Suprapubic skin (tissue), 4 donors: ENCODE measurements around the gene TEX26. TPM values are rescaled to one million over a fixed set of nuclear protein-coding genes. Genes with fewer than 3 reads are reported as not detected.

Experiments
- DNase-seq, 2 donors: peaks; one replicate each; pipeline ENCODE4 v3.0.0-alpha.2; 2019; ENCODE audit warnings: low spot score in 2 of 2
- H3K27ac ChIP-seq: fragments of 200-600 bp; sonication (generic); one replicate; pipeline ENCODE4 v1.5.1; 2019
- H3K27me3 ChIP-seq: fragments of 200-600 bp; sonication (generic); one replicate; pipeline ENCODE4 v1.5.1; 2019
- H3K36me3 ChIP-seq: fragments of 200-600 bp; sonication (generic); one replicate; pipeline ENCODE4 v1.5.1; 2019
- H3K4me1 ChIP-seq: fragments of 200-600 bp; sonication (generic); one replicate; pipeline ENCODE4 v1.5.1; 2019
- H3K4me3 ChIP-seq: fragments of 200-600 bp; sonication (generic); one replicate; pipeline ENCODE4 v1.5.1; 2019; ENCODE audit warnings: mild to moderate bottlenecking
- H3K9me3 ChIP-seq: fragments of 200-600 bp; sonication (generic); one replicate; pipeline ENCODE4 v1.5.1; 2019
- EP300 ChIP-seq: sonication (generic); formaldehyde crosslinking; IDR thresholded peaks from one replicate; pipeline ENCODE4 v1.6.1; 2017; ENCODE audit warnings: antibody characterized with exemption
- POLR2A ChIP-seq, 2 donors: fragments of 450-650 bp; IDR thresholded peaks; one replicate each; pipeline ENCODE4 v1.6.1; 2017; ENCODE audit warnings: antibody characterized with exemption in 2 of 2, mild to moderate bottlenecking in 2 of 2, moderate library complexity in 2 of 2
- POLR2AphosphoS5 ChIP-seq, 3 donors: sonication (generic); formaldehyde crosslinking; IDR thresholded peaks; one replicate each; pipeline ENCODE4 v1.6.1; 2017; ENCODE audit warnings: antibody characterized with exemption in 3 of 3
- WGBS: methylation state at CpG from one replicate; pipeline ENCODE4 v1.1.5; 2018; 5-methylcytosine and 5-hydroxymethylcytosine counted together
- total RNA-seq, 4 donors: library from RNA; depleted of rRNA; stranded (reverse); fragments of >200 nt; gene quantifications; one replicate each; pipeline ENCODE4 v1.1.0, GENCODE V29; 2016
- TF ChIP-seq, protein P1 (sequence below), 2 donors: fragments of 200-600 bp in 1 of 2; fragments of 450-650 bp in 1 of 2; sonication (generic) in 1 of 2; IDR thresholded peaks; one replicate each; pipeline ENCODE4 v1.5.1; 2016 to 2019; ENCODE audit warnings: antibody characterized with exemption in 2 of 2, mild to moderate bottlenecking in 1 of 2, moderate library complexity in 1 of 2

Gene TEX26
- total RNA-seq, 4 donors from 2014 or later: not detected

DNA sequence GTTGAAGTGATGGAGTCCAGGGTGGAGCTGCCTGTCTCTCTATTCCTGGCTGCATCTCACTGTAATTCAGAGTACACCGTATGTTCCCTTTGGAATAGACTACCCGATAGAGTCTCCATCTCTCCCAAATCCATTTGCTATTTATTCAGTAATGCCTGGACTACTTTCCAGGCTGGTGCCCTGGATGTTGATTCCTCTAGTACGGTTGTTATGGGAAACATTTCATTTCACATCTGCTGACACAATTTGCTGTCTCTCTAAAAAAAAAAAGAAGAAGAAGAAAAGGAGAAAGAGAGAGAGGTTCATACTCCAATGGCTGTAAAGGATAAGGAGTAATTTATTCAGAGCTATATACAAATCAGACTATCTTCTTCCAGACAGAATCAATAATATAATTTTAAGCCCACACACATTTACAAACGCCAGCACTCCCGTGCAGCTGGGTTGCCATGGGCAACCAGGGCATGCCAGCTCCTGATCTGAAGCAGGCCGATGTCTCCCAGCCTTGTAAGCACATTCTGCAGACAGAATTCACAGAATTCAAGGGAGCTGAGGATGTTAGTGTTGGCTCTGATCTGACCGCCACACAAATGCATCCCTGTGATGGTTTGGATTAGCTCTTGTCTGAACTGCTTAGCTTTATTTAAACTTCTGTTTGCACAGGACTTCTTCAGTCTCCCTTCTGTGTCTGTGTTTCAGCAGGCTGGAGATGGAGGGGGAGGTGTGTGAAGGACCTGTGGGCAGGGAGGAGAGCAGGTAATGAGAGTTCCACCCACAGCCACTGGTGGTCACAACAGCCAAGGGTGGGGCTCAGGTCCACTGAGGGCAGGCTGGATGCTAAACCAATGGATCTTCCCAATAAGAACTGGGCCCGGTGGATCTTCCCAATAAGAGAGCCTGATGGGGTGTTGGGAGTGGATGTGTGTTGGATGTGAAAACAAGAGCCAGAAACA is 66.0 kb downstream of the TEX26 start:
- no peak for DNase-seq
- no peaks in the 10 kb centered on the region for H3K4me1 ChIP-seq
- no peaks in the 10 kb centered on the region for H3K36me3 ChIP-seq
- 31% methylated on average over 8 of the region's 8 CpGs for WGBS
- no peak for TF ChIP-seq POLR2AphosphoS5 (IDR thresholded peaks at IDR 0.05)
- TF ChIP-seq, protein P1, sequence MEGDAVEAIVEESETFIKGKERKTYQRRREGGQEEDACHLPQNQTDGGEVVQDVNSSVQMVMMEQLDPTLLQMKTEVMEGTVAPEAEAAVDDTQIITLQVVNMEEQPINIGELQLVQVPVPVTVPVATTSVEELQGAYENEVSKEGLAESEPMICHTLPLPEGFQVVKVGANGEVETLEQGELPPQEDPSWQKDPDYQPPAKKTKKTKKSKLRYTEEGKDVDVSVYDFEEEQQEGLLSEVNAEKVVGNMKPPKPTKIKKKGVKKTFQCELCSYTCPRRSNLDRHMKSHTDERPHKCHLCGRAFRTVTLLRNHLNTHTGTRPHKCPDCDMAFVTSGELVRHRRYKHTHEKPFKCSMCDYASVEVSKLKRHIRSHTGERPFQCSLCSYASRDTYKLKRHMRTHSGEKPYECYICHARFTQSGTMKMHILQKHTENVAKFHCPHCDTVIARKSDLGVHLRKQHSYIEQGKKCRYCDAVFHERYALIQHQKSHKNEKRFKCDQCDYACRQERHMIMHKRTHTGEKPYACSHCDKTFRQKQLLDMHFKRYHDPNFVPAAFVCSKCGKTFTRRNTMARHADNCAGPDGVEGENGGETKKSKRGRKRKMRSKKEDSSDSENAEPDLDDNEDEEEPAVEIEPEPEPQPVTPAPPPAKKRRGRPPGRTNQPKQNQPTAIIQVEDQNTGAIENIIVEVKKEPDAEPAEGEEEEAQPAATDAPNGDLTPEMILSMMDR (IDR thresholded peaks at IDR 0.05): no peak
- no peak for TF ChIP-seq POLR2A (IDR thresholded peaks at IDR 0.05)
- no peak for TF ChIP-seq EP300
- H3K9me3 ChIP-seq: no peaks in the 10 kb centered on the region
- no peak overlapping the region for H3K4me3 ChIP-seq
- peaks cover 2% of the 10 kb centered on the region for H3K27me3 ChIP-seq
- H3K27ac ChIP-seq: no peak overlapping the region

- peaks cover 2% of the 10 kb centered on the region for H3K27me3 ChIP-seq
- no peak for TF ChIP-seq POLR2AphosphoS5 (IDR thresholded peaks at IDR 0.05)
- no peak for TF ChIP-seq POLR2A (IDR thresholded peaks at IDR 0.05)
- TF ChIP-seq EP300: no peak
- TF ChIP-seq, protein P1 (IDR thresholded peaks at IDR 0.05): no peak
Observed at GRCh38 chr13:31000889-31001288, 68.4 kb downstream of the TEX26 start.

GRCh38 chr13:31001647-31002046 is 69.2 kb downstream of the TEX26 start:
- Histone ChIP-seq H3K9me3 (no peaks in the 10 kb centered on the region), H3K4me1 (no peaks in the 10 kb centered on the region), H3K4me3 (no peak overlapping the region), H3K27me3 (peaks cover 2% of the 10 kb centered on the region), H3K36me3 (no peaks in the 10 kb centered on the region), H3K27ac (no peak overlapping the region)
- TF ChIP-seq, protein P1 (IDR thresholded peaks at IDR 0.05): no peak
- TF ChIP-seq EP300: no peak
- TF ChIP-seq POLR2A (IDR thresholded peaks at IDR 0.05): no peak
- TF ChIP-seq POLR2AphosphoS5 (IDR thresholded peaks at IDR 0.05): no peak
- no peak for DNase-seq
- 85% methylated on average over 2 of the region's 2 CpGs for WGBS

More at GRCh38 chr13:31000889-31001288, 68.4 kb downstream of the TEX26 start:
- no peak for DNase-seq
- Histone ChIP-seq H3K9me3 (no peaks in the 10 kb centered on the region), H3K27ac (no peak overlapping the region), H3K4me3 (no peak overlapping the region), H3K36me3 (no peaks in the 10 kb centered on the region), H3K4me1 (no peaks in the 10 kb centered on the region)
- WGBS: 64% methylated on average over 3 of the region's 3 CpGs

DNA sequence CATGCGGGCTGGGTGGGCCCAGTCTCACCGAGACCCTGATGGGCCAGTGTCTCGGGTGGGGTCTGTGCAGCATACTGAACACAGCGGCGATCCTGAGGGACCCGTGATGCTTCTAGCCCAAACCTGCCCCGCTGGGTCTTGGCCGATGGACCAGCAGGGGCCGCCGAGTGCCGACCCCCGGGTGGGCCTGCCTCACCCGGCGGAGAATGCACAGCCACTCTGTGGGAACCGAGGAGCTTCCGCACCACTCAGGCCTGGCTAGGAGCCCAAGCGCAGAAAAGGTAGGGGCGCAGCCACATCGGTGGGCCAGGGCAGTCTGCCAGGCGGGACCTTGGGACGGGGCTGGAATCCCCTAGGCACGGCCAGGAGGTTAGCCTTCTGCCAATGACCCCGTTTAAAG is 72.6 kb downstream of the TEX26 start:
- no peaks in the 10 kb centered on the region for H3K4me1 ChIP-seq
- no peak for DNase-seq
- H3K27me3 ChIP-seq: peaks cover 2% of the 10 kb centered on the region
- H3K36me3 ChIP-seq: no peaks in the 10 kb centered on the region
- no peaks in the 10 kb centered on the region for H3K9me3 ChIP-seq
- 96% methylated on average over 6 of the region's 23 CpGs for WGBS
- no peak overlapping the region for H3K4me3 ChIP-seq
- no peak overlapping the region for H3K27ac ChIP-seq
- no peak for TF ChIP-seq POLR2A (IDR thresholded peaks at IDR 0.05)
- no peak for TF ChIP-seq EP300
- no peak for TF ChIP-seq POLR2AphosphoS5 (IDR thresholded peaks at IDR 0.05)
- TF ChIP-seq, protein P1 (IDR thresholded peaks at IDR 0.05): no peak

DNA sequence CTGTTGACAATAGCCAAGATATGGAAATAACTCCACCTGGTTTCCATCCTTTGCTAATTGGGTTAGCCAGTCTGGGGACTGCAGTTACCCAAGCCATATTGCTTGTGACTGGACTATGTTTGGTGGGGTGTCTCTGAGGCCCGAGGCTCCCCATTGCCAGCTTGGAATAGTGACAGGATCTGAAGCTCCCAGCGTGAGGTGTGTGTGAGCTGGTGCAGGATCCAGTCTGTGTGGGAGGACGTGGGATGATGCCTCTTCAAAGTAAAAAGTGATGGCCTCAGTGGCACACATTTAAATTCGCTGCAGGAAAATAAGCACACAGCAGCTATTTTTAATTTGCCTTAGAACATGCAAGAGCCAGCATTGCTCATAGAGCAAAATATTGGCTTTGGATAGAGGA is 75.0 kb downstream of the TEX26 start:
- Histone ChIP-seq H3K9me3 (no peaks in the 10 kb centered on the region), H3K27ac (no peak overlapping the region), H3K36me3 (no peaks in the 10 kb centered on the region), H3K4me3 (no peak overlapping the region), H3K27me3 (no peaks in the 10 kb centered on the region), H3K4me1 (no peaks in the 10 kb centered on the region)
- TF ChIP-seq, protein P1 (IDR thresholded peaks at IDR 0.05): no peak
- TF ChIP-seq EP300 (no peak), POLR2A (IDR thresholded peaks at IDR 0.05) (no peak), POLR2AphosphoS5 (IDR thresholded peaks at IDR 0.05) (no peak)
- DNase-seq: no peak
- WGBS: 78% methylated on average over 4 of the region's 4 CpGs
